Panc1 (cell line): ENCODE results near the gene PALD1.

Experiments used
- CTCF ChIP-seq: fragments of 450-650 bp; IDR thresholded peaks from 2 replicates; pipeline ENCODE4 v1.5.1; 2017; ENCODE audit warnings: mild to moderate bottlenecking
- POLR2AphosphoS5 ChIP-seq: IDR thresholded peaks from 2 replicates; pipeline ENCODE4 v1.6.1; 2012; ENCODE audit warnings: mild to moderate bottlenecking, low read depth, low read length, moderate library complexity

DNA sequence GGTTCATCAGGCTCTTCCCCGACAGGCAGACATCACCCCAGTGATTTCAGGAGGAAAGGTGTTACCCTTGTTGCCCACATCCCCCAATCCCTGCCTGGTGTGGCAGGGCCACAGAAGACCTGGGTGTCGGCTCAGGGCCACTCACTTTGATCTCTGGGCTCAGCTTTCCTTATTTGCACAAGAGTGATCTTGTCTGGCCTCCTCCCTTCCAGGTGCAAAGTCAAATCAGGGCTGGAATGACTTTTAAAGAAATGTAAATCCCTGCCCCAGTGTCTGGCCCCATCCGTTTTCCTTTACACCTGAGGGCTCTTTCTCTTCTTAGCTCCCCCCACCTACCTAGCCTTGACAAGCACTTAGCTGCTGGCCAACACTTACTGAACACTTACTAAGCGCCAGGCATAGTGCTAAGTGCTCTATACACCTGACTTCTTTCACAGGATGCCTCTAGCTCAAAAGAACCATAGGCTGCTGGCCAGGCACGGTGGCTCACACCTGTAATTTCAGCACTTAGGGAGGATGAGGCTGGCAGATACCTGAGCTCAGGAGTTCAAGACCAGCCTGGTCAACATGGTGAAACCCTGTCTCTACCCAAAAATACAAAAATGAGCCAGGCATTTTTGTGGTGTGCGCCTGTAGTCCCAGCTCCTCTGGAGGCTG is 36.1 kb upstream of the PALD1 start:
- no peak for TF ChIP-seq CTCF
- no peak for TF ChIP-seq POLR2AphosphoS5
